NCI-H2196 treated with DMSO at 0.1 percent for 48 hours (cell line): Measurements from ENCODE around the gene RAB31.

Source experiments
- DNase-seq: peaks from one replicate; lab custom pipeline; 2025; ENCODE audit not compliant: unreplicated experiment; lab: John Stamatoyannopoulos, UW

Gene RAB31

GRCh38 chr18:9831723-9832199 is 123.7 kb downstream of the RAB31 start:
- DNase-seq, result no peak

- no peak for DNase-seq
Observed at GRCh38 chr18:9832871-9833270, 124.8 kb downstream of the RAB31 start.

- no peak for DNase-seq
Observed at GRCh38 chr18:9834551-9834950, 126.5 kb downstream of the RAB31 start.

DNA sequence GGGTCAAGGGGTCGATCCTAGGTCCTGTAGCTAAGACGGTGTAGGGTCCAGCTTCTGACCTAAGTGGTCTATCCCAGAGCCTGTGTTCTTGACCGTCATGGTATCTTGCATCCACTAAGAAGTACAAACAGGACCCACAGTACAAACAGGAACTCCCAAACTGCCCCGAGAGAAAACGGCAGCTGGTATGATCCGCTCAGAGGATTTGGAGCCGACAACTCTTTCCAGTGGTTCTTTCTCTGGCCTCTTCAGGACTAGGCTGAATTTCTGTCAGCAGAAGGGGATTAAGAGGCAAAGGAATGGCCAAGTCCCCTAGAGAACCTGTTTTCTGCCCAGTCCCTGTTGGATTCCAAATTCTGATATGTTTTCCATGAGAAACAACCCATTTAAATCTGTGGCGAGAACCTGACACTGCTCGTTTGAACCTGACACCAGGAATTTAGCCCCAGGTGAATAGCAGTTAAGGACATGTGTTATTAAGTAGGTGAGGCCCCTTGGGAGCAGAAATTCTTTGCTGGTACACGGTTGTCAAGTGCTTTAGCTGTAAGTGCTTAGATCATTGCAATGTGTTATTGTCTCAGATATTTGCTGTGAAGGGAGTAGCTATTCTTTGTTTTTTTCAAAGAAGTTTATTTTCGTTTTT is 127.1 kb downstream of the RAB31 start:
- DNase-seq, result no peak

DNA sequence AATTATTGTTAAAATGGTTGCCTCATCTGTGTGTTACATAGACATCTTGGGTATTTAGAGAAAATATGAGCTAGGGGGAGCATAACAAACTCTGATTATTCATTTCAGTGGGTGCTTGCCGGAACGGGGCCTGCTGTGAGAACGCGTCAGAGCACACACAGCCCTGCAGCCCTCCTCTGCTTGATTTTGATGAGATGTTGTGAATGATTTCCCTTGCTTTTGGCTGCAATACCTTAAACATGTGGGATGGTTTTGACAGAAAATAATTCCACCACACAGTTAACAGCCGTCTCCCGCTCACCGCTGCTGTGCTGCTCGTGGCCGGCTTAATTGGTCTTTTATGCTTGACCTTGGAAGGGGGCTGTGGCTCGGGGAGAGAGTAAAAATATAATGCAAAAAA is 127.7 kb downstream of the RAB31 start:
- no peak for DNase-seq

- DNase-seq, result peak; percentile 89
Observed at GRCh38 chr18:9838144-9838877, 130.2 kb downstream of the RAB31 start.

DNA sequence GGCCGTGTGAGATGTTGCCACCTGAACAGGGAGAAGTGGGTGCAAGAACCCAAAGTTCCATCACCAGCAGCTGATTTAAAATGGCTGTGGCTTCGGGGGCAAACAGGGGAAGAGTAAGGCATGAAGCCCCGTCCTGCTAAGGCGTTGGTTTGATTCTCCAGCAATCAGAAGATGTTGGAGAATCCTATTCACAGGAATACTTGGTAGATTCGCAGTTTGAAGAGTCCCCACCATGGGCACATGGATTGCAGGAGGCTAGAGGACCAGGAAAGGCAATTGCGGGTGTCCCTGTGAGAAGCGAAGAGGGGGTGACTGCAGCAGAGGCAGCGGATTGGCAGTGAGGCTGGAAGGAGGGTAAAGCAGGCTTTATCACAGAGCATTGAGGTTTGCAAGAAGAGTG is 131.1 kb downstream of the RAB31 start:
- DNase-seq, result no peak

DNA sequence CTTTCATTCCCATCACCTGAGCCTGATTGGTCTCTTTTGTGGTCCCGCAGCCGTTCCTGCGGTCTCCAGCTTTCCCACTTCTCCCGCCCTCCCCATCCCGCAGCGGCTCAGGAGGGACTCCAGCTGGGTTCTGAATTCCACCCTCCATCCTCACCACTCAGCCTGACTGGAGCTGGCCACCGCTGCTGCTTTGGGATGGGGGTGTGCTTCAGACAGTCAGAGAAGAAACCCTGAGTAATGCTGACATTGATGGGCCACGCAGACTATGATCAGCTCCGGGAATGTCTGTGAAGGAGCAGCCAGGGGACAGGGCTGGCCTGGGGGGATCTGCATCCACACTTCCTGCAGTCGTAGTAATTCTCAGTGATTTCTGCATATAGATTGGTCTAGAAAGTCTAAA is 131.8 kb downstream of the RAB31 start:
- no peak for DNase-seq

GRCh38 chr18:9841752-9842151 is 133.7 kb downstream of the RAB31 start:
- DNase-seq, result no peak

DNA sequence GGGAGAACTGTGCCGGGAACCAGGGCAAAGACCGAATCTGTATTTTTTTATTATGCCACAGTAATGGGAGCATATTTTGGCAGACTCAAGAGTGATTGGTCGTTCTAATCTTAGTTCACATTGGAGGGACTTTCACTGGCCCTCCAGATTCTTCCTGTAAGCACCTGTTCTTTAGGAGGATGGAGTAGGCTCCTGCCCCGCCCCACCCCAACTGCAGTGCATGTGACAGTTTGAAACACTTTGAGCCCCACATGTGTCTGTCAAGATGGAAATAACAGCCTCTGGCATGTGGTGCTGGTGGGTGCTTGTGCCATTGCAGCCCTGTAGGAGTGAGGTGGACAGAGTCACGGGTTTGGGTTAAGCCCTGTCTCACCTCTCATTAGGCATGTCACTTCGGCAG is 134.3 kb downstream of the RAB31 start:
- DNase-seq, result no peak

DNA sequence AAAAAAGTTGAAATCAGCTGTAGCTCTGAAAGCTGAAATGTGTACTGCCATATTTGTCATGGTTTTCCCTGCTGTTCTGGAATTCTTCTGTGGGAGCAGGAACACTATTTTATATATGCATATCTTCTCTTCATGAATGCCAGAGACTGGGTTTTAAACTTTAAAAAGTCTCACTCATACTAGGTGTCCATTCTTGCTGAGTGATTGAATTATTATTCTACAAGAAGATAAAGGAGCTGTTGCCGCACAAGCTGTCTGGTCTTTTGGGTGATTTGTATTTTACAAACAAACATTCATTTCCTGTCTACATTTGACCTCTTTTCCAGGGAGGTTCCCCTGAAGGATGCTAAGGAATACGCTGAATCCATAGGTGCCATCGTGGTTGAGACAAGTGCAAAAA is 137.2 kb downstream of the RAB31 start:
- DNase-seq, result no peak

- DNase-seq, result no peak
Observed at GRCh38 chr18:9846162-9846925, 138.2 kb downstream of the RAB31 start.

GRCh38 chr18:9848170-9848879 is 140.2 kb downstream of the RAB31 start:
- DNase-seq, result no peak

GRCh38 chr18:9849407-9850283 is 141.5 kb downstream of the RAB31 start:
- no peak for DNase-seq

GRCh38 chr18:9850309-9850708 is 142.2 kb downstream of the RAB31 start:
- DNase-seq, result no peak

DNA sequence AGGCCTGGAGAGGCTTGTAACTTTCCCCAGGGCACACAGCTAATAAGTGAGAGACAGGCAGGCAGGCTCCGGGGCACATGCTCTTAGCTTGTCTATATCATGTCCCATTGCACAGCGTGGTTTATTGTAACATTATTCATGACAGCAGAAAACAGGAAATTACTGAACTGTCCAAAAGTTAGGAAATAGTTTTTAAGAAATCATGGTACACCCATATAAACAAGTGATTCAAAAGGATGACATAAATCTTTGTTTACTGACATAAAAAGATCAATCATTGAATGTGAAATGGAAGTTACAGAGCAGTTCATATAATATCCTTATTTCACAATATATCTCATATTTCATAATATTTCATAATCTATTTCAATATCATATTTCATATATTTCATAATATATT is 143.4 kb downstream of the RAB31 start:
- no peak for DNase-seq

DNA sequence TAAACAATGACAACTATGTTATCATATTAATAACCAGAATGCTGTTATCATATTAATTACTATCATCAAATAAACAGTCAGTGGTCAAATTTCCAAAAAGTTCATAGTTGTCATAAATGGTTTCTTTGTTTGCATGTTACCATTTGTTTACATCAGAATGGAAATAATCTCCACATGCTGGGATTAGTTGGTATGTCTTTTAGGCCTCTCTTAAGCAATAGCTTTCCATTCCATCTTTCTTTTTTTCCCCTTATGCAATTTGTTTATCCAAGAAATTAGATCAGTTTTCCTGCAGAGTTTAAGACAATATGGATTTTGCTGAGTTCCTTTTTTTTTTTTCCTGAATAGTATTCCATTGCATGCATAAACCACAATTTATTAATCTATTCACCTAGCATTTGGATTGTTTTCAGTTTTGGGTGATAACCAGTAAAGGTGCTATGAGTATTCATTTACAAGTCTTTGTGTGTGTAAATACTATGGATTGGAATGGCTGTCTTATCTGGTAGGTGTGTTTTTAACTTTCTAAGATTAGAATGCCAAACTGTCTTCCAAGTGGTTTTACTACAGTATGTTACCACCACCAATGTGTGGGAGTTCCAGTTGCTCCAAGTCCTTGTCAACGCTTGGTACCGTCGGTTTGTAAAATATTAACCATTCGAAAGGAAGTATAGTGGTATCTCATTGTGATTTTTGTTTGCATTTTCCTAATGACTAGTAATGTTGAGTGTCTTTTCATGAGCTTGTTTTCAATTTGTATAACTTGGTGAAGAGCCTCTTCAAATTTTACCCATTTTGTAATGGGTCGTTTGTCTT is 144.4 kb downstream of the RAB31 start:
- no peak for DNase-seq

- no peak for DNase-seq
Observed at GRCh38 chr18:9854801-9855676, 146.9 kb downstream of the RAB31 start.

DNA sequence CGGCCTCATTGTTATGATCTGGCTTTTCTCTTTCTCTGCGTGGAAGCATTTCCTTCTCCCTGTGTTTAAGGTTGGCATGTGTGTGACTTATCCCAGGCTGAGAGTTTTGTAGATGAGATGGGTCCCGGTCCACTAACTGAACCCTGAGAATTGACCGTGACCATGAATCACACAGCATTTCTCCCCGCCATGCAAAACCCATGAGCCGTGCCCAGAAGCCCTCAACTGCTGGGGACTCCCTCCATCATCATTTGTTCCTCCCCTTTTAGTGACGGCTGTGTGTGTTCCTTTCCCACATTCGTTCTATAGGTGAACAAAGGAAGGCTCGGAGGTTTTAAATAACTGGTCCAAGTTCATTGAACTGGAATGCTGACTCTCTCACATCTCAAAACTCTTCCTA is 147.6 kb downstream of the RAB31 start:
- no peak for DNase-seq
